Keratinocyte (primary cell): ENCODE measurements around the gene DIS3L2.

Source experiments
- CTCF ChIP-seq, 3 experiments: IDR thresholded peaks in 1 of 3; conservative IDR thresholded peaks in 1 of 3; optimal IDR thresholded peaks in 1 of 3; 2 replicates in 2 of 3; 3 replicates in 1 of 3; pipeline versions ENCODE3 to v1.5.1; 2011; ENCODE audit warnings: low read length in 3 of 3, mild to moderate bottlenecking in 3 of 3, moderate library complexity in 2 of 3, control low read depth in 1 of 3, inconsistent platforms in 1 of 3; ENCODE audit not compliant: insufficient read depth in 2 of 3; ENCODE audit errors: extremely low read depth in 1 of 3
- EZH2 ChIP-seq: IDR thresholded peaks from one replicate; pipeline ENCODE4 v1.6.1; 2012; ENCODE audit warnings: inconsistent platforms, mild to moderate bottlenecking, low read length, moderate library complexity

GRCh38 chr2:232238596-232238995, 277.1 kb downstream of the DIS3L2 start:
- TF ChIP-seq CTCF (optimal IDR thresholded peaks at IDR 0.05 in 1 of 3, IDR thresholded peaks at IDR 0.05 in 1 of 3, conservative IDR thresholded peaks at IDR 0.05 in 1 of 3; ENCODE audit: extremely low read depth in 1 of 3, insufficient read depth in 2 of 3, low read length in 3 of 3) (no peak), EZH2 (no peak)
